GM12878 (cell line): Measurements from ENCODE around the gene ADAMTS6. TPM values are rescaled to one million over a fixed set of nuclear protein-coding genes. Genes with fewer than 3 reads are reported as not detected.

Source experiments
- ATAC-seq: fragments of 200-7000 bp; cut with Tn5 transposase; 3 replicates; pipeline ENCODE4 v1.9.1; 2020; ENCODE audit warnings: mild to moderate bottlenecking, moderate library complexity
- BruUV-seq: library from RNA; stranded (reverse); fragments of 400-500 nt; replicated peaks from 2 replicates; lab custom pipeline; 2021; lab: Mats Ljungman, UMichigan
- CTCF ChIA-PET: fragments of 300-600 bp; sonication (Branson Sonifier 250); formaldehyde crosslinking; extraction: SDS; loops from one replicate; lab custom pipeline; 2021; ENCODE audit warnings: inconsistent platforms; lab: Yijun Ruan, JAX
- POLR2A ChIA-PET: fragments of 350-600 bp; formaldehyde crosslinking; extraction: SDS; loops from one replicate; lab custom pipeline; 2021; ENCODE audit warnings: inconsistent platforms; lab: Charles Lee
- RAD21 ChIA-PET: fragments of 300-600 bp; sonication (Branson Sonifier 250); formaldehyde crosslinking; loops from one replicate; lab custom pipeline; 2023; ENCODE audit warnings: antibody characterized with exemption; ENCODE audit not compliant: unreplicated experiment; lab: Charles Lee
- SMC1A ChIA-PET: fragments of 300-600 bp; sonication (Branson Sonifier 250); formaldehyde crosslinking; loops from one replicate; lab custom pipeline; 2023; ENCODE audit not compliant: unreplicated experiment, uncharacterized antibody; lab: Charles Lee
- DNase-seq: peaks from one replicate; pipeline ENCODE4 v3.0.0-alpha.2; 2011; ENCODE audit warnings: low read depth, low spot score
- FAIRE-seq: peaks from 3 replicates; lab custom pipeline; 2011; peaks lifted over from hg19 to GRCh38; lab: Jason Lieb, UNC
- H2AFZ ChIP-seq: 2 replicates; pipeline ENCODE4 v1.6.0; 2011; ENCODE audit warnings: low read depth, low read length, control low read depth; ENCODE audit not compliant: control insufficient read depth
- H3K27ac ChIP-seq: 2 replicates; pipeline ENCODE4 v1.5.1; 2011; ENCODE audit warnings: control low read depth; ENCODE audit not compliant: control insufficient read depth, insufficient read depth
- H3K27me3 ChIP-seq, 2 experiments: replicated peaks in 1 of 2; 2 replicates each; pipeline versions ENCODE4 v1.6.0 to v1.6.1; 2011; ENCODE audit warnings: low read length in 1 of 2; ENCODE audit not compliant: control insufficient read depth in 2 of 2, insufficient read depth in 2 of 2
- H3K36me3 ChIP-seq, 2 experiments: 2 replicates each; pipeline ENCODE4 v1.5.1; 2011; ENCODE audit warnings: low read length in 1 of 2; ENCODE audit not compliant: control insufficient read depth in 2 of 2, insufficient read depth in 2 of 2
- H3K4me1 ChIP-seq: 2 replicates; pipeline ENCODE4 v1.6.1; 2011; ENCODE audit warnings: mild to moderate bottlenecking, low read length, moderate library complexity, mixed read lengths; ENCODE audit not compliant: control insufficient read depth, insufficient read depth
- H3K4me2 ChIP-seq: 2 replicates; pipeline ENCODE4 v1.6.0; 2011; ENCODE audit warnings: control low read depth; ENCODE audit not compliant: control insufficient read depth, insufficient read depth
- H3K4me3 ChIP-seq: fragments of 200-600 bp; sonication (generic); 2 replicates; pipeline ENCODE4 v1.5.1; 2016
- H3K79me2 ChIP-seq: 2 replicates; pipeline ENCODE4 v1.6.0; 2011; ENCODE audit warnings: low read length; ENCODE audit not compliant: control insufficient read depth, insufficient read depth
- H3K9ac ChIP-seq: 2 replicates; pipeline ENCODE4 v1.8.0; 2011; ENCODE audit warnings: low read length, control low read depth, mixed read lengths; ENCODE audit not compliant: control insufficient read depth, insufficient read depth
- H3K9me3 ChIP-seq: replicated peaks from 3 replicates; pipeline ENCODE4 v1.5.1; 2011; ENCODE audit warnings: mild to moderate bottlenecking, low read length; ENCODE audit not compliant: control insufficient read depth, insufficient read depth
- H4K20me1 ChIP-seq: 2 replicates; pipeline ENCODE4 v1.6.0; 2011; ENCODE audit not compliant: control insufficient read depth, insufficient read depth
- BCL3 ChIP-seq: IDR thresholded peaks from 2 replicates; pipeline ENCODE4 v1.6.1; 2011; ENCODE audit warnings: borderline replicate concordance, low read depth, mild to moderate bottlenecking, moderate library complexity, low read length; ENCODE audit not compliant: insufficient read depth, poor library complexity, severe bottlenecking
- CEBPZ ChIP-seq: fragments of 150-350 bp; IDR thresholded peaks from 2 replicates; pipeline ENCODE4 v1.6.1; 2016; ENCODE audit warnings: low read depth, low read length
- EGR1 ChIP-seq, 2 experiments: IDR thresholded peaks; 1 replicate in 1 of 2; 2 replicates in 1 of 2; pipeline ENCODE4 v1.6.1; 2011 to 2012; ENCODE audit warnings: low read depth in 2 of 2, low read length in 2 of 2, borderline replicate concordance in 1 of 2, mild to moderate bottlenecking in 1 of 2, moderate library complexity in 1 of 2
- POLR2A ChIP-seq: IDR thresholded peaks from 2 replicates; pipeline ENCODE4 v1.6.1; 2011; ENCODE audit warnings: low read depth, mild to moderate bottlenecking, low read length
- WGBS: methylation state at CpG from one replicate; pipeline ENCODE4 v1.1.6; 2016; ENCODE audit warnings: low lambda C conversion rate; ENCODE audit not compliant: insufficient replicate concordance, insufficient coverage; ENCODE audit errors: missing lambda C conversion rate; 5-methylcytosine and 5-hydroxymethylcytosine counted together
- in situ Hi-C: fragments of 300-500 bp; cut with MboI; formaldehyde crosslinking; loops from 9 replicates; pipeline ENCODE4 v1.14.3; 2018; ENCODE audit warnings: mixed read lengths
- intact Hi-C: fragments of 100-400 bp; cut with micrococcal nuclease; formaldehyde crosslinking; loops from one replicate; pipeline ENCODE4 v1.14.2; 2022; ENCODE audit not compliant: unreplicated experiment
- polyA plus RNA-seq, 11 experiments: library from polyadenylated mRNA; depleted of rRNA in 4 of 11; unstranded in 6 of 11; stranded (reverse) in 5 of 11; fragments of >200 nt; fragmentation: Nextera tagmentation in 4 of 11; fragmentation: Illumina TruSeq in 1 of 11; extraction: Ambion mirVana in 4 of 11; extraction: Trizol in 1 of 11; gene quantifications; 1 replicate in 1 of 11; 2 replicates in 10 of 11; pipeline versions ENCODE4 v1.2.1 to v1.2.3, GENCODE V29; 2011 to 2016; ENCODE audit warnings: inconsistent platforms in 2 of 11, missing spikeins in 2 of 11, low read depth in 1 of 11
- total RNA-seq, 4 experiments: library from RNA; depleted of rRNA in 3 of 4; stranded (reverse); fragments of >200 nt in 3 of 4; fragmentation: Illumina TruSeq in 1 of 4; extraction: Trizol in 1 of 4; gene quantifications; 2 replicates each; pipeline versions ENCODE4 v1.2.1 to v1.2.3, GENCODE V29; 2013 to 2021
- TF ChIP-seq, protein P1 (sequence below): fragments of 450-650 bp; IDR thresholded peaks from 2 replicates; pipeline ENCODE4 v1.6.1; 2016; ENCODE audit warnings: mild to moderate bottlenecking
- TF ChIP-seq, protein P2 (sequence below): fragments of 450-650 bp; IDR thresholded peaks from 2 replicates; pipeline ENCODE4 v1.6.1; 2017; ENCODE audit warnings: mild to moderate bottlenecking, moderate library complexity

The ADAMTS6 gene
- total and polyA plus RNA-seq, 10 of the 15 experiments (the other 5 are each of a cell fraction or from before 2014, with no cell fraction given): 1.1 to 12.3 (median 6.5) TPM

DNA sequence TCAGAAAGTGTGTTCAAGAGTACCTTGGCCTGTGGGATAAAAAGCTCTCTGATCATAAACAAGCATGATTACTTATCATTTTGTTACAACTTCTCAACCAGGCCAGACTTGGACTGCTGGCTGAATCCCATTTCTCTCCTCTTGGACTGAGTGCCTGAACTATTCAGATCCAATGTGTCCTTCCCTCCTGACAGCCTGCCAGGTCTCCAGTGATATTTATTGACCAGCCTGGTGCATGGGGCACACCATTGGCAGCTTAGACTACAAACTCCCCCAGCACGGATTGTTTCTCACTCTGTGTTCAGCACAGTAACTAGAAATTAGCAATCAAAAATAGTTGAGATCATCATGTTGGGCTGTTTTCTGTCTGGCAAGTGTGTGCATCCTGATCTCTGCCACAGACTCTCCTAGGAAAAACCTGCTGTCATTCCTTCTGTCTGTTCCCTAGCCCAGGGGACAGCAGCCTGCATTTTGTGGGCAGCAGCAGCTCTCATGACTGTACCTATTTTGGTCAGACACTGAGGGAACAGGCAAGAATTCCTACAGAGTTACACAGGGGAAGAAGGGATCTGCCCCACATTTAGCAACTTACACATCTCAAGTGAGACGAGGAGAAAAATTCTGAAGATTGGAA lies 348.1 kb downstream of the ADAMTS6 start:
- H3K9me3 ChIP-seq: no peaks in the 10 kb centered on the region
- intact Hi-C loops: no loop called here
- H3K27me3 ChIP-seq: no peaks in the 10 kb centered on the region
- DNase-seq (no peak), FAIRE-seq (peak; percentile 27)
- RAD21 ChIA-PET: interaction anchor here (0.8 kb wide), 1 partner anchor 30 kb away, joined by 3 read pairs; no protein-coding TSS in a partner anchor
- SMC1A ChIA-PET: no interaction called here
- H3K4me1 ChIP-seq: no peaks in the 10 kb centered on the region
- no peak overlapping the region for H3K4me3 ChIP-seq
- no peaks in the 10 kb centered on the region for H3K36me3 ChIP-seq
- TF ChIP-seq EGR1 (IDR thresholded peaks at IDR 0.05; ENCODE audit: borderline replicate concordance in 1 of 2, low read depth in 2 of 2, low read length in 2 of 2) (no peak), POLR2A (no peak), BCL3 (no peak), CEBPZ (no peak)
- TF ChIP-seq, protein P1, sequence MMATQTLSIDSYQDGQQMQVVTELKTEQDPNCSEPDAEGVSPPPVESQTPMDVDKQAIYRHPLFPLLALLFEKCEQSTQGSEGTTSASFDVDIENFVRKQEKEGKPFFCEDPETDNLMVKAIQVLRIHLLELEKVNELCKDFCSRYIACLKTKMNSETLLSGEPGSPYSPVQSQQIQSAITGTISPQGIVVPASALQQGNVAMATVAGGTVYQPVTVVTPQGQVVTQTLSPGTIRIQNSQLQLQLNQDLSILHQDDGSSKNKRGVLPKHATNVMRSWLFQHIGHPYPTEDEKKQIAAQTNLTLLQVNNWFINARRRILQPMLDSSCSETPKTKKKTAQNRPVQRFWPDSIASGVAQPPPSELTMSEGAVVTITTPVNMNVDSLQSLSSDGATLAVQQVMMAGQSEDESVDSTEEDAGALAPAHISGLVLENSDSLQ: no peak
- TF ChIP-seq, protein P2, sequence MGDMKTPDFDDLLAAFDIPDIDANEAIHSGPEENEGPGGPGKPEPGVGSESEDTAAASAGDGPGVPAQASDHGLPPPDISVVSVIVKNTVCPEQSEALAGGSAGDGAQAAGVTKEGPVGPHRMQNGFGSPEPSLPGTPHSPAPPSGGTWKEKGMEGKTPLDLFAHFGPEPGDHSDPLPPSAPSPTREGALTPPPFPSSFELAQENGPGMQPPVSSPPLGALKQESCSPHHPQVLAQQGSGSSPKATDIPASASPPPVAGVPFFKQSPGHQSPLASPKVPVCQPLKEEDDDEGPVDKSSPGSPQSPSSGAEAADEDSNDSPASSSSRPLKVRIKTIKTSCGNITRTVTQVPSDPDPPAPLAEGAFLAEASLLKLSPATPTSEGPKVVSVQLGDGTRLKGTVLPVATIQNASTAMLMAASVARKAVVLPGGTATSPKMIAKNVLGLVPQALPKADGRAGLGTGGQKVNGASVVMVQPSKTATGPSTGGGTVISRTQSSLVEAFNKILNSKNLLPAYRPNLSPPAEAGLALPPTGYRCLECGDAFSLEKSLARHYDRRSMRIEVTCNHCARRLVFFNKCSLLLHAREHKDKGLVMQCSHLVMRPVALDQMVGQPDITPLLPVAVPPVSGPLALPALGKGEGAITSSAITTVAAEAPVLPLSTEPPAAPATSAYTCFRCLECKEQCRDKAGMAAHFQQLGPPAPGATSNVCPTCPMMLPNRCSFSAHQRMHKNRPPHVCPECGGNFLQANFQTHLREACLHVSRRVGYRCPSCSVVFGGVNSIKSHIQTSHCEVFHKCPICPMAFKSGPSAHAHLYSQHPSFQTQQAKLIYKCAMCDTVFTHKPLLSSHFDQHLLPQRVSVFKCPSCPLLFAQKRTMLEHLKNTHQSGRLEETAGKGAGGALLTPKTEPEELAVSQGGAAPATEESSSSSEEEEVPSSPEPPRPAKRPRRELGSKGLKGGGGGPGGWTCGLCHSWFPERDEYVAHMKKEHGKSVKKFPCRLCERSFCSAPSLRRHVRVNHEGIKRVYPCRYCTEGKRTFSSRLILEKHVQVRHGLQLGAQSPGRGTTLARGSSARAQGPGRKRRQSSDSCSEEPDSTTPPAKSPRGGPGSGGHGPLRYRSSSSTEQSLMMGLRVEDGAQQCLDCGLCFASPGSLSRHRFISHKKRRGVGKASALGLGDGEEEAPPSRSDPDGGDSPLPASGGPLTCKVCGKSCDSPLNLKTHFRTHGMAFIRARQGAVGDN: no peak
- TF ChIP-seq, all 136 proteins: peak for 0
- ChIA-PET POLR2A (no interaction called here), CTCF (no interaction called here)
- BruUV-seq: no TSS peak
- H3K79me2 ChIP-seq: no peaks in the 10 kb centered on the region
- H3K9ac ChIP-seq: no peak overlapping the region
- no peak overlapping the region for H3K27ac ChIP-seq
- no peak overlapping the region for H2AFZ ChIP-seq
- in situ Hi-C loops: no loop called here
- ATAC-seq: no peak
- 63% methylated on average over 2 of the region's 2 CpGs for WGBS
- H4K20me1 ChIP-seq: no peaks in the 10 kb centered on the region
- no peak overlapping the region for H3K4me2 ChIP-seq
